Measurements from ENCODE around the gene IFT122. TPM values are rescaled to one million over a fixed set of nuclear protein-coding genes. Genes with fewer than 3 reads are reported as not detected.
A peak's percentile ranks its signal among the peaks of the same experiment; 100 is the strongest.

IFT122 gene
- total and polyA plus RNA-seq, 12 donors: 9.7 to 29.1 (median 16.8) TPM

GRCh38 chr3:129560269-129560787 is 120.3 kb downstream of the IFT122 start:
- H3K27me3 ChIP-seq: no peaks in the 10 kb centered on the region
- H3K9me3 ChIP-seq: no peaks in the 10 kb centered on the region
- 67 to 69% methylated on average over 16 of the region's 16 CpGs for WGBS, 2 donors
- DNase-seq (peak; percentile 61 to 72), ATAC-seq (peak in 6 of 8 donors; percentile 2 to 28 (median 10))
- peak overlapping the region; percentile 23 to 94 (median 85) for H3K27ac ChIP-seq
- H3K4me3 ChIP-seq: no peak overlapping the region
- peaks cover 44 to 100% (median 92%) of the 10 kb centered on the region in 9 donors for H3K4me1 ChIP-seq
- H3K36me3 ChIP-seq: peaks cover 0 to 100% (median 31%) of the 10 kb centered on the region in 9 donors
- intact Hi-C loops (cut with DNase I): loop anchor here in 4 of 10 donors (2.0 to 5.0 kb wide), 3 partner anchors 37 to 42 kb away; no protein-coding TSS in a partner anchor
- no peak for TF ChIP-seq CTCF (IDR thresholded peaks at IDR 0.05)

GRCh38 chr3:129560911-129561594 is 121.0 kb downstream of the IFT122 start:
- intact Hi-C loops (cut with DNase I): loop anchor here in 4 of 10 donors (2.0 to 5.0 kb wide), 3 partner anchors 36 to 42 kb away; no protein-coding TSS in a partner anchor
- peak overlapping the region; percentile 50 to 94 (median 85) for H3K27ac ChIP-seq
- 26 to 35% methylated on average over 17 to 18 of the region's 18 CpGs for WGBS, 2 donors
- peaks cover 0 to 100% (median 34%) of the 10 kb centered on the region in 9 donors for H3K36me3 ChIP-seq
- no peaks in the 10 kb centered on the region for H3K27me3 ChIP-seq
- TF ChIP-seq CTCF (IDR thresholded peaks at IDR 0.05): no peak
- peak; percentile 86 to 90 for DNase-seq
- peak; percentile 73 to 90 (median 86) for ATAC-seq
- H3K4me3 ChIP-seq: no peak overlapping the region
- H3K9me3 ChIP-seq: no peaks in the 10 kb centered on the region
- H3K4me1 ChIP-seq: peaks cover 45 to 100% (median 91%) of the 10 kb centered on the region in 9 donors

GRCh38 chr3:129561619-129562248 is 121.7 kb downstream of the IFT122 start:
- 72 to 74% methylated on average over 18 of the region's 18 CpGs for WGBS, 2 donors
- Histone ChIP-seq H3K36me3 (peaks cover 0 to 100% (median 30%) of the 10 kb centered on the region in 9 donors), H3K27me3 (no peaks in the 10 kb centered on the region), H3K4me1 (peaks cover 42 to 100% (median 84%) of the 10 kb centered on the region in 9 donors), H3K4me3 (no peak overlapping the region), H3K27ac (peak overlapping the region; percentile 24 to 94 (median 85)), H3K9me3 (no peaks in the 10 kb centered on the region)
- ATAC-seq (no peak), DNase-seq (no peak)
- TF ChIP-seq CTCF (IDR thresholded peaks at IDR 0.05): no peak
- intact Hi-C loops (cut with DNase I): loop anchor here in 4 of 10 donors (2.0 to 5.0 kb wide), 3 partner anchors 36 to 41 kb away; no protein-coding TSS in a partner anchor

- H3K36me3 ChIP-seq: peaks cover 0 to 100% (median 30%) of the 10 kb centered on the region in 9 donors
- no peaks in the 10 kb centered on the region for H3K9me3 ChIP-seq
- intact Hi-C loops (cut with DNase I): loop anchor here in 3 of 10 donors (5.0 kb wide), 2 partner anchors 34 to 39 kb away; no protein-coding TSS in a partner anchor
- H3K27me3 ChIP-seq: no peaks in the 10 kb centered on the region
- peaks cover 39 to 100% (median 84%) of the 10 kb centered on the region in 9 donors for H3K4me1 ChIP-seq
- TF ChIP-seq CTCF (IDR thresholded peaks at IDR 0.05): no peak
- H3K4me3 ChIP-seq: no peak overlapping the region
- H3K27ac ChIP-seq: peak overlapping the region in 4 of 10 donors; percentile 49 to 88 (median 85)
- no peak for ATAC-seq
- DNase-seq: no peak
- 85 to 92% methylated on average over 19 of the region's 19 CpGs for WGBS, 2 donors
These were observed 122.8 kb downstream of the IFT122 start for GRCh38 chr3:129562803-129563202.

Data from heart right ventricle (tissue), 16 donors.